HepG2 (cell line): ENCODE data around the gene PIM3. TPM values are rescaled to one million over a fixed set of nuclear protein-coding genes. Genes with fewer than 3 reads are reported as not detected.
A peak's percentile ranks its signal among the peaks of the same experiment; 100 is the strongest.

Source experiments
- EEA1 ChIP-seq: sonication (generic); formaldehyde crosslinking; IDR thresholded peaks from 2 replicates; pipeline ENCODE4 v1.5.1; 2020; ENCODE audit warnings: mild to moderate bottlenecking, missing genetic modification reagents, borderline replicate concordance
- EED ChIP-seq: sonication (generic); formaldehyde crosslinking; IDR thresholded peaks from 2 replicates; pipeline ENCODE4 v1.5.0; 2020; ENCODE audit warnings: mild to moderate bottlenecking, missing genetic modification reagents
- FLYWCH1 ChIP-seq: sonication (generic); formaldehyde crosslinking; IDR thresholded peaks from 2 replicates; pipeline ENCODE4 v1.8.1; 2023; ENCODE audit warnings: mild to moderate bottlenecking, missing genetic modification reagents
- FOXA1 ChIP-seq, 2 experiments: fragments of 450-650 bp in 1 of 2; sonication (generic) in 1 of 2; formaldehyde crosslinking in 1 of 2; IDR thresholded peaks; 2 replicates each; pipeline versions ENCODE4 v1.4.0 to v1.6.1; 2016 to 2020; ENCODE audit warnings: missing genetic modification reagents in 1 of 2
- FOXC1 ChIP-seq: sonication (generic); formaldehyde crosslinking; IDR thresholded peaks from 2 replicates; pipeline ENCODE4 v1.8.0; 2022; ENCODE audit warnings: mild to moderate bottlenecking, missing genetic modification reagents, borderline replicate concordance
- KDM3A ChIP-seq: IDR thresholded peaks from 2 replicates; pipeline ENCODE4 v1.6.1; 2018; ENCODE audit warnings: low read depth, missing compliant biosample characterization
- MAF1 ChIP-seq: sonication (generic); formaldehyde crosslinking; IDR thresholded peaks from 2 replicates; pipeline ENCODE4 v1.5.0; 2020; ENCODE audit warnings: missing genetic modification reagents, borderline replicate concordance
- NCOA5 ChIP-seq: sonication (generic); formaldehyde crosslinking; IDR thresholded peaks from 2 replicates; pipeline ENCODE4 v1.4.0; 2020; ENCODE audit warnings: missing genetic modification reagents
- NFKBIZ ChIP-seq: IDR thresholded peaks from 2 replicates; pipeline ENCODE4 v1.6.1; 2018; ENCODE audit warnings: missing genetic modification reagents, missing compliant biosample characterization
- ZBTB4 ChIP-seq: sonication (generic); formaldehyde crosslinking; IDR thresholded peaks from 2 replicates; pipeline ENCODE4 v1.4.0; 2020; ENCODE audit warnings: missing genetic modification reagents, mild to moderate bottlenecking, borderline replicate concordance
- ZBTB46 ChIP-seq: sonication (generic); formaldehyde crosslinking; IDR thresholded peaks from 2 replicates; pipeline ENCODE4 v1.4.0; 2020; ENCODE audit warnings: mild to moderate bottlenecking, missing genetic modification reagents, borderline replicate concordance
- ZMYM4 ChIP-seq: sonication (generic); formaldehyde crosslinking; IDR thresholded peaks from 2 replicates; pipeline ENCODE4 v1.8.1; 2023; ENCODE audit warnings: mild to moderate bottlenecking, missing genetic modification reagents
- ZNF235 ChIP-seq: sonication (generic); formaldehyde crosslinking; IDR thresholded peaks from 2 replicates; pipeline ENCODE4 v1.8.1; 2023; ENCODE audit warnings: mild to moderate bottlenecking, missing genetic modification reagents, borderline replicate concordance
- ZNF564 ChIP-seq: sonication (generic); formaldehyde crosslinking; IDR thresholded peaks from 2 replicates; pipeline ENCODE4 v1.8.1; 2023; ENCODE audit warnings: mild to moderate bottlenecking, missing genetic modification reagents
- ZNF639 ChIP-seq: conservative IDR thresholded peaks from 2 replicates; pipeline ENCODE4 v1.6.1; 2018; ENCODE audit warnings: missing genetic modification reagents
- polyA plus RNA-seq, 8 experiments: library from polyadenylated mRNA; depleted of rRNA in 3 of 8; stranded (reverse) in 7 of 8; unstranded in 1 of 8; fragments of >200 nt; fragmentation: Illumina TruSeq in 4 of 8; extraction: Trizol in 4 of 8; gene quantifications; 2 replicates each; pipeline versions ENCODE4 v1.2.1 to v1.2.3, GENCODE V29; 2011 to 2016; ENCODE audit warnings: low read depth in 4 of 8, missing spikeins in 1 of 8, mixed read lengths in 1 of 8; ENCODE audit not compliant: insufficient read depth in 1 of 8
- total RNA-seq, 5 experiments: library from RNA; depleted of rRNA; stranded (reverse); fragments of >200 nt; fragmentation: Illumina TruSeq; extraction: Trizol; gene quantifications; 2 replicates each; pipeline ENCODE4 v1.2.3, GENCODE V29; 2016; ENCODE audit warnings: low read depth in 1 of 5
- TF ChIP-seq, protein P1 (sequence below): sonication (generic); formaldehyde crosslinking; IDR thresholded peaks from 2 replicates; pipeline ENCODE4 v1.9.0; 2021; ENCODE audit warnings: mild to moderate bottlenecking, missing genetic modification reagents

Gene PIM3
- total and polyA plus RNA-seq, 2 of the 13 experiments (the other 11 are each of a cell fraction or from before 2014, with no cell fraction given) = 21.6 to 31.2 TPM

DNA sequence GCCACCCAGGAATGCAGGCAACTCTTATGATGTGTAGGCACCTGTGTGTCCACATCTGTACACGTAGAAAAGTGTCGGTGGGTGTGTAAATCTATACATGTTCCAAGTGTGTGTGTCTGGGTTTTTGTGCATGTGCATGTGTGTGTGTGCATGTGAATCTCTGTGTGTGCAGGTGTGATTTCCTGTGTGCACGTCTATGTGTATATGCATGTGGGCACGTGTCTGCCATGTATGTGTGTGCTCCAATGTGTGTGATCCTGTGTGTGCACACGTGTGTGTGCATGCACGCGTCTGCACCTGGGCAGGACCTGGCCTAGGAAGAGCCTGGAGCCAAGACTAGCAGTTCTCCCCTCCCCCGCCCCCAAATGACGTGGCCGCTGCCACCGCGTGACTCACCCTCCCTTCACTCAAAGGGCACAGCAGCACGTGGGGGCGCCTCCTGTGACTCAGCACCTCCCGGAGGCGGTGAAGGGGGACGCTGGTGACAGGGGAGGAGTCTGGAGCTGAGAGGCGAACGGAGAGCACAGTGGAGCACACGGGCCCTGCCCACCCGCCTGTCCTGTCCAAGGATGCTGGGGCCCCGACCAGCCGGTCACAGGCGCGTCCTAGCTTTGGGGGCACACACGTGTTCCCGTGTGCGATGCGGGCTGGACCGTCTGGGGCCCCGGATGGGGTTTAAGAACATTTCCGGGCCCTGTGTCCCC is 10.1 kb downstream of the PIM3 start (continued):
- no peak for TF ChIP-seq ZBTB4 (CRISPR knock-in tag)
- no peak for TF ChIP-seq FLYWCH1 (CRISPR knock-in tag)
- TF ChIP-seq FOXA1 (IDR thresholded peaks at IDR 0.05) = no peak
- TF ChIP-seq FOXA1 (CRISPR knock-in tag; IDR thresholded peaks at IDR 0.05) = peak; percentile 56; the same call in 1 of the 2 replicates
- TF ChIP-seq EED (CRISPR knock-in tag) = 0 out of 2 replicates have a peak, but pooled peaks have one; percentile 11
- no peak for TF ChIP-seq NFKBIZ (CRISPR knock-in tag)
- TF ChIP-seq ZNF235 (CRISPR knock-in tag) = no peak
- TF ChIP-seq FOXC1 (CRISPR knock-in tag) = peak; percentile 51; the same call in 1 of the 2 replicates
- TF ChIP-seq, protein P1, sequence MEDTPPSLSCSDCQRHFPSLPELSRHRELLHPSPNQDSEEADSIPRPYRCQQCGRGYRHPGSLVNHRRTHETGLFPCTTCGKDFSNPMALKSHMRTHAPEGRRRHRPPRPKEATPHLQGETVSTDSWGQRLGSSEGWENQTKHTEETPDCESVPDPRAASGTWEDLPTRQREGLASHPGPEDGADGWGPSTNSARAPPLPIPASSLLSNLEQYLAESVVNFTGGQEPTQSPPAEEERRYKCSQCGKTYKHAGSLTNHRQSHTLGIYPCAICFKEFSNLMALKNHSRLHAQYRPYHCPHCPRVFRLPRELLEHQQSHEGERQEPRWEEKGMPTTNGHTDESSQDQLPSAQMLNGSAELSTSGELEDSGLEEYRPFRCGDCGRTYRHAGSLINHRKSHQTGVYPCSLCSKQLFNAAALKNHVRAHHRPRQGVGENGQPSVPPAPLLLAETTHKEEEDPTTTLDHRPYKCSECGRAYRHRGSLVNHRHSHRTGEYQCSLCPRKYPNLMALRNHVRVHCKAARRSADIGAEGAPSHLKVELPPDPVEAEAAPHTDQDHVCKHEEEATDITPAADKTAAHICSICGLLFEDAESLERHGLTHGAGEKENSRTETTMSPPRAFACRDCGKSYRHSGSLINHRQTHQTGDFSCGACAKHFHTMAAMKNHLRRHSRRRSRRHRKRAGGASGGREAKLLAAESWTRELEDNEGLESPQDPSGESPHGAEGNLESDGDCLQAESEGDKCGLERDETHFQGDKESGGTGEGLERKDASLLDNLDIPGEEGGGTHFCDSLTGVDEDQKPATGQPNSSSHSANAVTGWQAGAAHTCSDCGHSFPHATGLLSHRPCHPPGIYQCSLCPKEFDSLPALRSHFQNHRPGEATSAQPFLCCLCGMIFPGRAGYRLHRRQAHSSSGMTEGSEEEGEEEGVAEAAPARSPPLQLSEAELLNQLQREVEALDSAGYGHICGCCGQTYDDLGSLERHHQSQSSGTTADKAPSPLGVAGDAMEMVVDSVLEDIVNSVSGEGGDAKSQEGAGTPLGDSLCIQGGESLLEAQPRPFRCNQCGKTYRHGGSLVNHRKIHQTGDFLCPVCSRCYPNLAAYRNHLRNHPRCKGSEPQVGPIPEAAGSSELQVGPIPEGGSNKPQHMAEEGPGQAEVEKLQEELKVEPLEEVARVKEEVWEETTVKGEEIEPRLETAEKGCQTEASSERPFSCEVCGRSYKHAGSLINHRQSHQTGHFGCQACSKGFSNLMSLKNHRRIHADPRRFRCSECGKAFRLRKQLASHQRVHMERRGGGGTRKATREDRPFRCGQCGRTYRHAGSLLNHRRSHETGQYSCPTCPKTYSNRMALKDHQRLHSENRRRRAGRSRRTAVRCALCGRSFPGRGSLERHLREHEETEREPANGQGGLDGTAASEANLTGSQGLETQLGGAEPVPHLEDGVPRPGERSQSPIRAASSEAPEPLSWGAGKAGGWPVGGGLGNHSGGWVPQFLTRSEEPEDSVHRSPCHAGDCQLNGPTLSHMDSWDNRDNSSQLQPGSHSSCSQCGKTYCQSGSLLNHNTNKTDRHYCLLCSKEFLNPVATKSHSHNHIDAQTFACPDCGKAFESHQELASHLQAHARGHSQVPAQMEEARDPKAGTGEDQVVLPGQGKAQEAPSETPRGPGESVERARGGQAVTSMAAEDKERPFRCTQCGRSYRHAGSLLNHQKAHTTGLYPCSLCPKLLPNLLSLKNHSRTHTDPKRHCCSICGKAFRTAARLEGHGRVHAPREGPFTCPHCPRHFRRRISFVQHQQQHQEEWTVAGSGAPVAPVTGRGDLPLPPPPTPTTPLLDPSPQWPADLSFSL (CRISPR knock-in tag) = peak; percentile 79; the same call in 1 of the 2 replicates
- no peak for TF ChIP-seq ZBTB46 (CRISPR knock-in tag)
- TF ChIP-seq ZNF639 (CRISPR knock-in tag) = peak; percentile 80
- TF ChIP-seq KDM3A (CRISPR knock-in tag) = peak; percentile 88
- TF ChIP-seq NCOA5 (CRISPR knock-in tag) = no peak
- peak; percentile 53; the same call in 1 of the 2 replicates for TF ChIP-seq MAF1
- peak; percentile 30; the same call in 1 of the 2 replicates for TF ChIP-seq ZNF564 (CRISPR knock-in tag)
- TF ChIP-seq EEA1 = no peak
- TF ChIP-seq ZMYM4 (CRISPR knock-in tag) = peak; percentile 44; the same call in 1 of the 2 replicates
